Measurements from ENCODE around the gene TMEM207. TPM values are rescaled to one million over a fixed set of nuclear protein-coding genes. Genes with fewer than 3 reads are reported as not detected.

TMEM207 gene
- total RNA-seq, 3 donors from 2014 or later (not counting 1 experiment from before 2014, with no cell fraction given) = not detected

- Mint-ChIP-seq H3K27me3 (ENCODE audit: low read depth in 2 of 2) (no peaks in the 10 kb centered on the region), H3K27ac (no peak overlapping the region), H3K4me1 (no peaks in the 10 kb centered on the region), H3K9me3 (no peaks in the 10 kb centered on the region), H3K36me3 (no peaks in the 10 kb centered on the region), H3K4me3 (no peak overlapping the region)
- H3K27ac ChIP-seq (ENCODE audit: low read length) = no peak overlapping the region
- WGBS (ENCODE audit: insufficient coverage) = 100% methylated on average over 1 of the region's 2 CpGs
- no peak overlapping the region for H3K4me3 ChIP-seq (ENCODE audit: low read length)
- no peaks in the 10 kb centered on the region for H3K36me3 ChIP-seq (ENCODE audit: control insufficient read depth, insufficient read depth, low read length)
- H3K4me1 ChIP-seq (ENCODE audit: control insufficient read depth, insufficient read depth, low read length) = no peaks in the 10 kb centered on the region
- no peaks in the 10 kb centered on the region for H3K9me3 ChIP-seq (ENCODE audit: control insufficient read depth, insufficient read depth, low read length)
- ATAC-seq (no peak), DNase-seq (no peak)
- intact Hi-C loops (cut with micrococcal nuclease) = no loop called here
- TF ChIP-seq CTCF (IDR thresholded peaks at IDR 0.05) = no peak
- H3K27me3 ChIP-seq (ENCODE audit: control insufficient read depth, insufficient read depth, low read length) = no peaks in the 10 kb centered on the region
Observed at GRCh38 chr3:190429681-190430080, 20.0 kb downstream of the TMEM207 start.

- no peaks in the 10 kb centered on the region for H3K4me1 ChIP-seq (ENCODE audit: control insufficient read depth, insufficient read depth, low read length)
- WGBS (ENCODE audit: insufficient coverage) = 85% methylated on average over 6 of the region's 6 CpGs
- H3K27me3 ChIP-seq (ENCODE audit: control insufficient read depth, insufficient read depth, low read length) = no peaks in the 10 kb centered on the region
- Mint-ChIP-seq H3K9me3 (no peaks in the 10 kb centered on the region), H3K36me3 (no peaks in the 10 kb centered on the region), H3K4me3 (no peak overlapping the region), H3K27ac (no peak overlapping the region), H3K27me3 (ENCODE audit: low read depth in 2 of 2) (no peaks in the 10 kb centered on the region), H3K4me1 (no peaks in the 10 kb centered on the region)
- TF ChIP-seq CTCF (IDR thresholded peaks at IDR 0.05) = no peak
- DNase-seq (no peak), ATAC-seq (no peak)
- H3K27ac ChIP-seq (ENCODE audit: low read length) = no peak overlapping the region
- H3K4me3 ChIP-seq (ENCODE audit: low read length) = no peak overlapping the region
- no peaks in the 10 kb centered on the region for H3K36me3 ChIP-seq (ENCODE audit: control insufficient read depth, insufficient read depth, low read length)
- no peaks in the 10 kb centered on the region for H3K9me3 ChIP-seq (ENCODE audit: control insufficient read depth, insufficient read depth, low read length)
- intact Hi-C loops (cut with micrococcal nuclease) = no loop called here
Observed at GRCh38 chr3:190426806-190427507, 22.7 kb downstream of the TMEM207 start.

GRCh38 chr3:190425833-190426232, 23.9 kb downstream of the TMEM207 start:
- no peak for DNase-seq
- TF ChIP-seq CTCF (IDR thresholded peaks at IDR 0.05) = no peak
- Histone ChIP-seq H3K4me1 (ENCODE audit: control insufficient read depth, insufficient read depth, low read length) (no peaks in the 10 kb centered on the region), H3K27me3 (ENCODE audit: control insufficient read depth, insufficient read depth, low read length) (no peaks in the 10 kb centered on the region), H3K4me3 (ENCODE audit: low read length) (no peak overlapping the region), H3K36me3 (ENCODE audit: control insufficient read depth, insufficient read depth, low read length) (no peaks in the 10 kb centered on the region), H3K27ac (ENCODE audit: low read length) (no peak overlapping the region), H3K9me3 (ENCODE audit: control insufficient read depth, insufficient read depth, low read length) (no peaks in the 10 kb centered on the region)
- Mint-ChIP-seq H3K27ac (no peak overlapping the region), H3K27me3 (ENCODE audit: low read depth in 2 of 2) (no peaks in the 10 kb centered on the region), H3K9me3 (no peaks in the 10 kb centered on the region), H3K4me3 (no peak overlapping the region), H3K36me3 (no peaks in the 10 kb centered on the region), H3K4me1 (no peaks in the 10 kb centered on the region)
- no peak for ATAC-seq
- WGBS (ENCODE audit: insufficient coverage) = no CpG with 5 or more reads among the region's 1 CpG
- intact Hi-C loops (cut with micrococcal nuclease) = no loop called here
